ENCODE results near the gene TNPO3.
"Not testable (repeated sequence)": the region's sequence is repeated elsewhere in the genome, so short reads cannot be mapped to it uniquely, and the experiment has no call there.

Gene TNPO3

DNA sequence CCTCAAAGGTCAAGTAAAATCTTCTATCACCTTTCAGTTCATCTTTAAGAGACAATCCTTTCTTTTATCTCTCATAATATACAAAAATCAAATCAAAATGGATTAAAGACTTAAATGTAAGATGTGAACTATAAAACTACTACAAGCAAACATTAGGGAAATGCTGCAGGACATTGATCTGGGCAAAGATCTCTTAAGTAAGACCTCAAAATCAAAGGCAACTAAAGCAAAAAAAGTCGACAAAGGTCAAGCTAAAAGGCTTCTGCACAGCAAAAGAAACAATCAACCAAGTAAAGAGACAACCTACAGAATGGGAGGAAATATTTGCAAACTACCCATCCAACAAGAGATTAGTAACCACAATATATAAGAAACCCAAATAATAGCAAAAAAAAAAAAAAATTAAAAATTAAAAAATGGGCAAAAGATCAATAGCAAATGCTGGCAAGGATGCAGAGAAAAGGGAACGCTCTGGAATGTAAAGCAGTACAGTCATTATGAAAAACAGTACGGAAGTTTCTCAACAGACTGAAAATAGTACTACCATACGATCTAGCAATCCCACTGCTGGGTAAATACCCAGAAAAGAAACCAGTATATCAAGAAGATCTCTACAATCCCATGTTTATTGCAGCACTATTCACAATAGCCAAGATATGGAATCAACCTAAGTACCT lies 41.7 kb downstream of the TNPO3 start:
- no peak for DNase-seq

DNA sequence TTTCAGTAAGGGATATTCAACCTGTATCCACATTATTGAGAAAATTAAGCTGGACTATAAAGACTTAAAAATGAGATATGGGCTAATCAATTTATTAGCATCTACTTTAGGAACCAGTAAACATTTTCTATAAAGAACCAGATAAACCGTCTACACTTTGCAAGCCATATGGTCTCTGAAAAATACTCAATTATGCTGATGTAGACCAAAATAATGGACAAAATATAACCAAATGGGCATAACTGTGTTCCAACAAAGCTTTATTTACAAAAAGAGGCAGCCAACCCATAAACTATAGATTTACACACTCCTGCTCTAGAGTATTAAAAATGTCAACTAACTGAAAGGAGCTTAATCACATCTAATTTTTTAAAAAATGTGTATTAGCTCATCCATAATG lies 42.3 kb downstream of the TNPO3 start:
- no peak for DNase-seq

DNA sequence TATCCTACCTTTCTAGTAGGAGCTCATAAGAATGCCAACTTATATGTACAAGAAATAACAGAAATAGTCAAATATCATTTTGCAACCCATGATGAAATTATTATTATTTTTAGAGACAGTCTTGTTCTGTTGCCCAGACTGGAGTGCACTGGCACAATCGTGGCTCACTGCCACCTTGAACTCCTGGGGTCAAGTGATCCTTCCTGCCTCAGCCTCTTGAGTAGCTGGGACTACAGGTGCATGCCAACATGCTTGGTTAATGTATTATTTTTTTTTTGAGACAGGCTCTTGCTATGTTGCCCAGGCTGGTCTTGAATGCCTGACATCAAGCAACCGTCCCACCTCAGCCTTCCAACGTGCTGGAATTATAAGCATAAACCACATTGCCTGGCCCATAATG lies 44.8 kb downstream of the TNPO3 start:
- no peak for DNase-seq

DNA sequence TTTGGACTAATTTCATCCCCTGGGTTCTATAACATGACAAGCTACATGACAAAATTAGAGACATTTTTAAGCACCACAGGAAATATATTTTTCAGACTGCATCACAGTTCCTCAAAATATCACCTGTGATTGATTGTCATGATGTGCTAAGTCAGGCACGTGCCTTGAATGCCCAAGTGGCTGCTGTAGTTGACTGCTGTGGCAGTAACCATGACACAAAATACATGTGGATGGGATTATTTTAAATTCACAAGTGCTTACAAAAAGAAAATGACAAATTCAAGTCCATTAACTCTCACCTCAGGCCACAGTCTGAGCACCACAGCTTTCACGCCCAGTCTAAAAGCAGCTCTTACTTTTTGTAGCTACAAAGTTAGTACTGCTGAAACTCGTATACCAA lies 45.5 kb downstream of the TNPO3 start:
- no peak for DNase-seq

DNA sequence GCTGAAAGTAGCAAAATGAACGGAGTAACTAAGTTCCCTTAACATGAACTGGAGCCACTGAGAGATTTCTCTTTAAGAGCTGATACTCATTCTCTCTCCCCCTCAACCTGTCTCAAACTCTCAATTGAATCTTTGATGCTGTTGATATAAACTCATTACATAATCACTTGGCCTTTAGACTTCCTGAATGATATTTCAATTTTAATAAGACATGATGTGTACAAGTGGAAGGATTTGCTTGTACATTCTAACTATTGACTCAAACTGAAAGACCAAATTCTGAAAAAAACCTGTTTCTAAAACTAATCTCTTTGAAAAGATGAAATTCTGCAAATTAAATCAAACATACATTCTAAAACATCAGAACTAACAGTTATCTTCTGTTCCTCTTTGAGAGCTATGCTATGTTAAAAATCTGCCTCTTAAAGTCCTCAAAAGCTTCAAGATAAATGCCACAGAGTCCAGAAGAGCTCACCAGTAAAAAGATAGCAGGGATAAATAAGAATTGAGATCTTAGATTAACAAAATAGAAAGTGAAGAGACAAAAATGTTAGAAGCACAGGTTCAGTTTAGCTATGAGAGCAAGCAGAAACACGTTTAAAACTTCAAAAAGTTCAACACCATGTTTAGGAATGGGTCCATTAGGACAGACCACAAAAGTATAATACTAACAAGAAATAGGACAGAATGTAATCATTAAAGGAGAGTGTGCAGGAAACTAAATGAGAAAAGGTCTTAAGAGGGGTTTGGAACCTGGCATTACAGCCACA lies 46.1 kb downstream of the TNPO3 start:
- no peak for DNase-seq

DNA sequence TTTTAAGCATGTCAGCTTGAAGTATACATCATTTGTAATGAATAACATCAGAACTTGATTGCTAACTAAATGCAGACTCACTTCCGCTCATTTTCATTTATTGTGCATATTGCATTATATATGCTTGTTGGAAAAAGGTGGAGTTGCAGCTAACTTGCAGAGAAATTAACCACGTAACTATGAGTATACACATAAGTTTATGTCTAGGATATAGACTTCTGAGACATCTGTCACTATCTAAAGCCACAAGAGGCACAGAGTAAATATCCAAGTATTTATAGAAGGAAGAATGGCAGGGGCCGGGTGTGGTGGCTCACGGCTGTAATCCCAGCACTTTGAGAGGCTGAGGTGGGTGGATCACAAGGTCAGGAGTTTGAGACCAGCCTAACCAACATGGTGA lies 47.3 kb downstream of the TNPO3 start:
- no peak for DNase-seq

DNA sequence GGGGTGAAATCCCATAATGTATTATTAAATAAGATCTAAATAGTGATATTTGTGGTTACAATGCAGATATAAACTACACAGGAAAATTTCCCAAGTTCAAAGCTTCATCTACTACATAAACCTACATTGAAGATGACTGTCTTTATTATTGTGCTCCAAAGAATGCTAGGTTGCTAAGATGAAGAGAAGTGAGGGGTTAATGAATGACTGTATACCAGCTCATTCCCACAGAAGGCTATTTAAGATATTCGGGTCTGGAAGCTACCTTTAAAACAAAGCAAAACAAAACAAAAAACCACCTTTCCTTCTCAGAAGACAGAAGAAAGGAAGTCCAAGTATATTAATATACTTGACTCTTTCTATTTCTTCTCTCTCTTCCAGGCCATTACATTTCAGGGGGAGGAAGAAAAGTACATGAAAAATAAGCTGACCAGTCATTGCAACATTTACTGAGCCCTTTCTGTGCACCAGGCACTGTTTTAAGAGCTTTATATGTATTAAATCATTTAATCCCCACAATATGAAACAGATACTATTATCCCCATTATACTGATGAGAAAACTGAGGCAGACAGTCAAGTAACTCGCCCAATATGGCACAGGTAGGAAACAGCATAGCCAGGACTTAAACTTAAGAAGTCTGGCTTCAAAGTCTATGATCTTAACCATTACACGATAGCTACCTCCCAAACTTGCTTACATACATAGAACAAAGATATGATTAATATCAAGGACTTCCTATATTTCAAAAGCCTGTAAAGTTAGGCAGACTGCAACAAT lies 48.1 kb downstream of the TNPO3 start:
- DNase-seq, result no peak

DNA sequence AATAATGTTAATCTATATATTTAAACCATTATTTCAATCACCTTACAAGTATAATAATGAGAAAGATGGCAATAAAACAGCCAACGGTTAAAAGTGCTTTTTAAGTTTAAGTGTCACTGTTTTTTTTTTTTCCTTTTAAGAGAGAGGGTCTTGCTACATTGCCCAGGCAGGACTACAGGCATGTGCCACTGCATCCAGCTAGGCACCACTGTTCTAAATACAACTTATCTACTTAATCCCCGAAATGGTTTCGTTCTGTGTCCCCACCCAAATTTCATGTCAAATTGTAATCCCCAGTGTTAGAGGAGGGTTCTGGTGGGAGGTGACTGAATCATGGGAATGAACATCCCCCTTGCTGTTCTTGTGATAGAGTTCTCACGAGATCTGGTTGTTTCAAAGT lies 49.7 kb downstream of the TNPO3 start:
- DNase-seq, result no peak

DNA sequence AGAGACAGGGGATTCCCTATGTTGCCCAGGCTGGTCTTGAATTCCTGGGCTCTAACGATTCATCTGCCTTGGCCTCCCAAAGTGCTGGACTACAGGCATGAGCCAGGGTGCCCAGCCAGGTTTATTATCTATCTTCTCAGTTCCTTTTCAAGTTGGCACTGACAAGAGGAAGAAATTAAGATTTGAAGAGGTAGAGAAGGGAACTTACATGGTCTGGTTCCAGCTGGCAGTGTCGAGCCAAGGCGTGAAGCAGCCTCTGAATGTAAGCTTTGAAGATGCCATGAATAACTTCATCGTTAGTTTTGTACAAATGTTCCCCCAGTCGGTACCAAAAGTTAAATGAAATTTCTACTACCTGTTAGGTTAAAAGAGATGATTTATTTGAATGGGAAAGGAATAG lies 57.7 kb downstream of the TNPO3 start:
- DNase-seq, result no peak

DNA sequence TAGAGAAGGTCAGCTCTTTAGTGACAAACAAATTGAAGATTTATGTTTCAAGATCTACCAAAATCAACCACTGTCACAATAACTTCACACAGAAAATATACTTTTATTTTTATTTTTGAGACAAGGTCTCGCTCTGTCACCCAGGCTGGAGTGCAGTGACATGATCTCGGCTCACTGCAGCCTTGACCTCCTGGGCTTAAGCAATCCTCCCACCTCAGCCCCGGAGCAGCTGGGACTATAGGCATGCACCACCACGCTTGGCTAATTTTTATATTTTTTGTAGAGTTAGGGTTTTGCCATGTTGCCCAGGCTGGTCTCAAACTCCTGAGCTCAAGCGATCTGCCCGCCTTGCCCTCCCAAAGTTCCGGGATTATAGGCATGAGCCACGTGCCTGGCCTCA lies 60.4 kb downstream of the TNPO3 start:
- DNase-seq, result not testable (repeated sequence)

DNA sequence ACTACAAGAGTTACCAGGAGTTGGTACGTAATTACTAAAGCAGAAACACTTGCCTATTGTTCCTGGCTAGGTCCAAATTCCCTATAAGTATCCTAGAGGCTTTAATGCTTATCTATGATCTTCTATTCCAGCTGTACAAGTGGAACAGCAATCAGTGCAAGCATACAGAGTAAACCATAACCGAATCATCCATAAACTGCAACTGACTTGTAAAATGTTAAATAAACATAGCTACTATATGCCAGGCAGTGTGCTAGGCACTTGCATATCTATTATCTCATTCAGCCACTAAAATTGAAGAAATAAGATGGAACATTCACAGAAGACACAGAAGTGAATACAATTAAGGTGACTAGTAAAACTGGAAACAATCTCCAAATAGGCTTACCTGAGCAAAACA lies 61.5 kb downstream of the TNPO3 start:
- DNase-seq, result no peak

DNA sequence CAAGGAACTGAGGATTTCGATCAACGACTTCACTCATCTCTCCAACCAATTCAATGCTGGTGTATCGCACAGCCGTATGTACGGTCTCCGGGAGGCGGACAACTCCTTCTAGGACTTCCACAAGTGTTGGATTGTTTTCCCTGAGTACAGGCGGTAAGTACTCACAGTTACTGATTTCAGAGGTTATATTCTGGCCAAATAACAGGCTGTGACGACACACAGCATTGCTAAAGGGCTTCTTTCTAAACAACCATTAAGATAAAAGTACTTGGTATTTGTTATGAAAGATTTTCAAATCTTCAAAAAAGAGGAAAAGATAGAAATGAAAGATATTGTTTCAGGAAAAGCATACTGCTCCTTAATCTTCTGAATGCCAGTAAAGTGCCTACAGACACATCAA lies 65.0 kb downstream of the TNPO3 start:
- DNase-seq, result no peak

DNA sequence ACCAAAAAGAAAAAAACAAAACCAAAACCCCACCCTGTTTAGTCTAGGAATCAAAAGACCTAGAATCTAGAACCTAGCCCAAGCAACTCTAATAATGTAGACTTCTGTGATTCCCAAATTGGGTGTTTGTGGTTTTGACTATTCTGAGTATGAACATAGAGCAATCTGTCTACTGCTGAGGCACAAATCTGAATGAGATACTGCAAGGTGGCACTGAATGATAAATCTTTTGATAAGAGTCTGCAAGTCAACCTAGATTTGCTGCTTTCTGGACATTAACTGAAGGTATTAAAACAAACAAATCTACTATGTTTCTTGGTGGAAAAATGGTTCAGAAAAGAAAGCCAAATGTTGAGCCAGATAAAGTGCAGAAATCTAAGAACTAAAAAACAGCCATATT lies 66.5 kb downstream of the TNPO3 start:
- DNase-seq, result no peak

DNA sequence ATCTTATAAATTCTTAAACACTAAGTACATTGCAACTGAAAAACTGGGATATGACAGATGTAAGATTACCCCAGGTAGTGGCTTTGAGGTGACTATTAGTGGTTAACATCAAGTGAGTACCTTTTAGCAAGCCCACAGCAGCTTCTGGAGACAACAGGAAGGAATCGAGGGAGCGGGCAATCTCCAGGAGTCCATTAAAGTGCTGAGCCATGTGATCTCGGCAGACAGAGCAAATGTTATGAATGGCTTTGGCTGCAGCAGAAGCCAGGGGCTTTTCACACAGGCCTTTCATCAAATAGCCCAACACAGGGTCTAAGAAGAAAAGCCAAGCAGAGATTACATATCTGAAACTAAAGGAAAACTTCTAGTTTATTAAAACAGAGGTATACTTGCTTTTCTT lies 68.3 kb downstream of the TNPO3 start:
- DNase-seq, result no peak

DNA sequence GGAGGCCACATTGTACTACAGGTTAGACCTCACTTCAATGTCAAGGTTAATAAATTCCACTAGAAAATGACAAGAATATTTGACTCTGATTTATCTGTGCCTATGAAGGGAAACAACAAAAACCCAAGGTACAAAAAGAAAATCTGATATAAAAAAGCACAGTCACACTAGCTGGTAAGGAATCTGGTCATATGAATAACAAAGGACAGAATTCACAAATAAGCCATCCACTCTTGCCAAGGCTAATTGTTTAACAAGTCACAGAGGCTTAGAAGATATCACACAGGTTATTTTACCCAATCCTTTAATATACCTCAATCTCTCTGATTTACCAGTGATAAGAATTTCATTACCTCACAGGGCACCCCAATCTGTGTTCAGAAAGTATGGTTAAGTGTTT lies 69.3 kb downstream of the TNPO3 start:
- DNase-seq, result no peak

DNA sequence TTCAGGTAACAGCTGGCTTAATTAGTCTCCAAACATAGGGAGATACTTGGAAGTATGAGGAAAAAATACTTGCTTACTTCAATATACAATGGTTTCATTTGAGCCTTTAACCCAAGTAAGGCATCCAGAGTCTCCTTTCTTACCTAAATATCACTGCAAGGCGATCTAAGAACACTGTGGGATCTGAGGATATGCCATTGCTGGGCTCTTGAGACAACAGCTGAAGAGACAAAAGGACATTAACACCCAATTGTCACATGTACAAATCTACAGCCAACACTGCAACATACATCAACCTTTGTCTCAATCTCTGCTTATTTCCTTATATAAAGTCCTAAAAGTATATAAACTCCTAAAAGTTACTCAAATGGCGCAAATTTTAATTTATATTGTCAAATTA lies 72.8 kb downstream of the TNPO3 start:
- DNase-seq, result no peak

DNA sequence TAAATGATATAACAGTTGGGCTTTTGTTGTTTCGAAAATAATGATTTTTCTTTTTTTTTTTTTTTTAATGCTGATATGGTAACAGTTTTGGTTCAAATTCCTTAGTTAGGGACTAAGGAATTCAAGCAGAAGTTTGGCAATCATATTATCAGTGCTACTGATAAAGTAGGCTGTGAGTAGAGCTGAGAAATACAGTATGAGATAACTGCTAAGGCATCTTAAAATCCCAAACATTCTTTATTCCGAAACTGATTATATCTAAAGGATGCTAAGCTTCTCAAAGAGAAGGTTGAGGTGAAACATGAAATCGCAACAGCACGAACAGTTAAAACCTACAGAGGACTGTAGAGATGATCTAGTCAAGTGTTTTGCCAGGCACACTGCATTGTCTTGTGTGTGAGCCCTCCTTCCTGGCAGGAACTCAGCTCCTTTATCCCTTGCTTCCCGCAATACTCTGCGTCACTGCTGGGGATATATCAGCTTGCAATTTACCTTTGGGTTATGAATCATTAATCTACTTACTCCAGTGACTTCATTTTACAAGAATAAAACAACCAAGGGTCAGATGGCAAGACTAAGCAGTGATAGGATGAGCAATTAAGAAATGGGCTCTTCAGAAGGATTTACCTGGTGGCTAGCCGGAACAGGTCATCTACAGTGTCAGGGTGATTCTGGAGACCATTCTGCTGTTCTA lies 80.5 kb downstream of the TNPO3 start:
- no peak for DNase-seq

DNA sequence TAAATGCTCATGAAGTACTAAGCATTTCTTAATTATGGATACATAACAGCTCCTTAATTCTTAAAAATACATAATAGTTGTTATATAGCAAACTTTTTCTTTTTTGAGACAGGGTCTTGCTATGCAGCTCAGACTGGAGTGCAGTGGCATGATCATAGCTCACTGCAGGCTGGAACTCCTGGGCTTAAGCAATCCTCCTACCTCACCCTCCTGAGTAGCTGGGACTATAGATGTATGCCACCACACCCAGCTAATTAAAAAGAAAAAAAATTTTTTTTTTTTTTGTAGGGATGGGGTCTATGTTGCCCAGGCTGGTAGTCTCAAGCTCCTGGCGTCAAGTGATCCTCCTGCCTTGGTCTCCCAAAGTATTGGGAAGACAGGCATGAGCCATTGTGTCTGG lies 86.3 kb downstream of the TNPO3 start:
- DNase-seq, result no peak

DNA sequence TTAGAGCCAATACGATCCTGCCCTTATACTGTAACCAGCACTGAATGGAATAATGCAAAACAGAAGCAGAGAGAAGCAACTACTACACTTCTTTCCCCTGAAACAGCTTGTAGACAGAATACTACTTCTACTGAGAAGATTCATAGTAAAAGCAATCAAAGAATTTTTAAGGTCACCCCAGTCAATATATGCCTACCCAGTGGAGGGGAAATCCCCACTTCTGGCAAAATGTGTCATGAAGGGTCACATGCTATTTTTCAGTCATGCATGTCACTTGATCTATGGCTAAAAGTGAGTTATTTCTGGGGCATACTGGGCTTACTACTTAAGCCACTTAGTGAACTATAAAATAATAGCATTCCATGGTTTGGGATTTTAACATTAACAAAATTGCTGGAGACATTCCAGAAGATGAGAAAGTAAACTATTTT lies 91.6 kb downstream of the TNPO3 start:
- DNase-seq, result peak in 1 of 2 experiments; percentile 33

DNA sequence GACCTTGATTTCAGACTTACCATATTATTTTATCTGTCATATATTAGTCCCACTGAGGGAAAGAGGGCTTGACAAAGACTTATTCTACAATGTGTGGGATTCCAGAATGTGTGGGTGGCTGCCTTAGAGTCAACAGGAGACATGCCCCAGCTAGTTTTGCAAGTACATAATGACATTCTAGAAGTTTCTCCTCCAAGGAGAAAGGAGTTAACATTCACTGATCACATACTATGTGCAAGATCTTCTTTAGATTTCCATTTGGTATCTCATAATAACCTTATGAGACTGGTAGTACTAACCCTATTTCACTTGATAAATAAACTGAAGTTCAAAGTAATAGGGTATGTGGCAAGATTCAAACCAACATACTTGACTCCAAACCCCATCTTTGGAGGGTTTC lies 92.0 kb downstream of the TNPO3 start:
- DNase-seq, result no peak

DNA sequence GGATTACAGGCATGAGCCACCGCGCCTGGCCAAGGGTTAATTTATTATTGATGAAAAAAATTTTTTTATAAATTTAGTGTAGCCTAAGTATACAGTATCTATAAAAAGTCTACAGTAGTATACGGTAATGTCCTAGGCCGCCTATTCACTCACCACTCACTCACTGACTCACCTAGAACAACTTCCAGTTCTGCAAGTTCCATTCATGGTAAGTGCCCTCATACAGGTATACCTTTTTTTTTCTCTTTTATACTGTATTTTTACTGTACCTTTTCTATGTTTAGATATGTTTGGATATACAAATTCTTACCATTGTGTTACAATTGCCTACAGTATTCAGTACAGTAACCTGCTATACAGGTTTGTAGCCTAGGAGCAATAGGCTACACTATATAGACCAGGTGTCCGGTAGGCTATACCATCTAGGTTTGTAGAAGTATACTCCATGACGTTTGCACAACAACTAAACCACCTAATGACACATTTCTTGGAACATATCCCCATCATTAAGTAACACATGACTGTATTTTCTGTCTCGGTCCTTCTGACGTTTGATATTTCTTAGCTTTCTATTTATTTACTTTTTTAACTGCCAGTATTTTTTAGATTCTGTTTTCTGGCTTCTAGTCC lies 93.8 kb downstream of the TNPO3 start:
- DNase-seq, result no peak

DNA sequence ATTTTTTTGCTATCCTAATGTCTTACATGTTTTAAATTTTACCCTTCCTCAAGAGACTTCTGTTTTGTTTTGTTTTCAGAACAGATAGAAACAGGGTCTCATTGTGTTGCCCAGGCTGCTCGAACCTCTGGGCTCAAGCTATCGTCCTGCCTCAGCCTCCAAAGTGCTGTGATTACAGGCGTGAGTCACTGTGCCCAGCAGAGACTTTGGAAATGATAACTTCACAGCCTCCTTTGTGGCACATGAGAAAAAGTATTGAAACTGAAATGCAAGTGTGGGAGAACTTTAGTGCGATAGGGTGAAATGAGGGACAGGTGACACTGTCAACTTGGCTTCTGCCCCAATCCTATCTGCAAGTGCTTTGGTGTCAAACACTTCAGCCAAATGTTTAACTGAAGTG lies 95.6 kb downstream of the TNPO3 start:
- DNase-seq, result no peak

DNA sequence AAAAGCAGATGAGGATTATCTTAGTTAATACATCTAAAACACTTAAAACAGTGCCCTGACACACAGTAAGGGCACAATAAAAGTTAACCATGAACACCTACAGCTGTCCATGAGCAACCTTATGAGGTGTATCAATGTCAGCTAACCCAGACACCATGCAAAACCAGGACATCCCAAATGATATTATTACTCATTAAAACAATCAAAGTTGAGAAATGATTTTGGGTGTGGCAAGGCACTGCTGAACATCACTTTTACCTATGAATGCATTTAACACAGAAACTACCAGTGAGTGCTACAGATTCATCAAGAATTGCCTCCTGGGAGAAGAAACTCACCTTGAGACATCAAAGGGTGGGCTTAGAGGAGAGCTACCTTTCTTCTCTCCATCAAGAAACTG lies 98.9 kb downstream of the TNPO3 start:
- DNase-seq, result no peak
